ENCODE measurements around the gene TOPORS.

Gene TOPORS

DNA sequence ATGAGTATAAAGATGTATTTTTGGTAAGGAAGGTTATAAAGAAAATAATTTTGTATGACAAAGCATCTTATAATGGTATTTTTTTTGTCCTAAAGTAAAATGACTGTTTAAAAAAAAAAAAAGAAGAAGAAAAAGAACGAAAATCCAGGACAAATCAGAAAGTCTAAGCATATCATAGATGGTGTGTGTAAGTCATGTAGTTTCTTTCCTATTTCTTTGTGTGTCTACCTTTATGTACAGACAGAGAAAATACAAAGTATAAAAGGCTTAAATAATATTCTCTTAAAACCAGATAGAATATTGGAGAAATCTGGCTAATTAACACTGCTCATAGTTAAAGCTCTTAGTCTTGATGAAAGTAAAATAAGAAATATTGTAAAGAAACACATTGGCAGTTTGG, 34.1 kb downstream of the TOPORS start:
- Histone ChIP-seq H3K79me2 (ENCODE audit: insufficient read depth, low read length) (no peaks in the 10 kb centered on the region), H3K4me2 (ENCODE audit: low read depth, low read length, poor library complexity, severe bottlenecking) (no peak overlapping the region), H3K4me3 (ENCODE audit: insufficient read depth, low read length, poor library complexity, severe bottlenecking) (no peak overlapping the region), H2AFZ (ENCODE audit: low read depth, low read length, severe bottlenecking) (no peak overlapping the region), H3K9me3 (ENCODE audit: insufficient read depth, low read length) (peaks cover 26% of the 10 kb centered on the region; the same call in 1 of the 2 replicates), H3K9me2 (replicated peaks; ENCODE audit: insufficient read depth, low read length) (no peaks in the 10 kb centered on the region), H4K20me1 (ENCODE audit: low read depth, low read length) (no peaks in the 10 kb centered on the region), H3K9ac (ENCODE audit: low read length) (no peak overlapping the region), H3K27me3 (ENCODE audit: low read length) (no peaks in the 10 kb centered on the region), H3K36me3 (ENCODE audit: low read length) (peaks cover 12% of the 10 kb centered on the region; the same call in 1 of the 2 replicates), H3K27ac (ENCODE audit: low read depth, low read length) (no peak overlapping the region), H3F3A (ENCODE audit: insufficient read depth) (no peaks in the 10 kb centered on the region)
- TF ChIP-seq, protein P1, sequence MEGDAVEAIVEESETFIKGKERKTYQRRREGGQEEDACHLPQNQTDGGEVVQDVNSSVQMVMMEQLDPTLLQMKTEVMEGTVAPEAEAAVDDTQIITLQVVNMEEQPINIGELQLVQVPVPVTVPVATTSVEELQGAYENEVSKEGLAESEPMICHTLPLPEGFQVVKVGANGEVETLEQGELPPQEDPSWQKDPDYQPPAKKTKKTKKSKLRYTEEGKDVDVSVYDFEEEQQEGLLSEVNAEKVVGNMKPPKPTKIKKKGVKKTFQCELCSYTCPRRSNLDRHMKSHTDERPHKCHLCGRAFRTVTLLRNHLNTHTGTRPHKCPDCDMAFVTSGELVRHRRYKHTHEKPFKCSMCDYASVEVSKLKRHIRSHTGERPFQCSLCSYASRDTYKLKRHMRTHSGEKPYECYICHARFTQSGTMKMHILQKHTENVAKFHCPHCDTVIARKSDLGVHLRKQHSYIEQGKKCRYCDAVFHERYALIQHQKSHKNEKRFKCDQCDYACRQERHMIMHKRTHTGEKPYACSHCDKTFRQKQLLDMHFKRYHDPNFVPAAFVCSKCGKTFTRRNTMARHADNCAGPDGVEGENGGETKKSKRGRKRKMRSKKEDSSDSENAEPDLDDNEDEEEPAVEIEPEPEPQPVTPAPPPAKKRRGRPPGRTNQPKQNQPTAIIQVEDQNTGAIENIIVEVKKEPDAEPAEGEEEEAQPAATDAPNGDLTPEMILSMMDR (IDR thresholded peaks at IDR 0.05; ENCODE audit: insufficient read depth, low read length, poor library complexity, severe bottlenecking): no peak
- TF ChIP-seq EZH2phosphoT487 (conservative IDR thresholded peaks at IDR 0.05; ENCODE audit: low read length): no peak

DNA sequence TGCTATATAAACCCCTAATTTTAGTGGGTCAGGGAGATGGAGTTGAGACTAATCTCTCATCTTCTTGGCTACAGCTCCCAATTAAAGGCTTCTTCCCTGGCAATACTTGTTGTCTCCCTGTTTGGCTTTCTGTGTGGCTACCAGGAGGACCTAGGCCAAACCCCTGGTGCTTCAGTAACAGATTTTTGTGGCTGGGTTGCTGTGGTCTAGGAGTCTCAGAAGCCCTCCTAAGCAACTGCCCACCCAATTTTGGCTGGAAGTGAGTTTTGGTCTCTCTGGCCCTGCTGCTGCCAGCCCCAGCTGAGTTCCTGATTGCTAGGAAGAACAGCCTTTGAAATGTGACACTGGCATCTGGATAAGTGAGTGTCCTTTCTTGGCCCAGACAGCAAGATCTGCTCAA, 36.1 kb downstream of the TOPORS start:
- Histone ChIP-seq H3K27me3 (ENCODE audit: low read length) (no peaks in the 10 kb centered on the region), H3K9me3 (ENCODE audit: insufficient read depth, low read length) (peaks cover 23% of the 10 kb centered on the region; the same call in 1 of the 2 replicates), H3K4me3 (ENCODE audit: insufficient read depth, low read length, poor library complexity, severe bottlenecking) (no peak overlapping the region), H3F3A (ENCODE audit: insufficient read depth) (no peaks in the 10 kb centered on the region), H3K9me2 (replicated peaks; ENCODE audit: insufficient read depth, low read length) (no peaks in the 10 kb centered on the region), H2AFZ (ENCODE audit: low read depth, low read length, severe bottlenecking) (no peak overlapping the region), H4K20me1 (ENCODE audit: low read depth, low read length) (no peaks in the 10 kb centered on the region), H3K4me2 (ENCODE audit: low read depth, low read length, poor library complexity, severe bottlenecking) (no peak overlapping the region), H3K9ac (ENCODE audit: low read length) (no peak overlapping the region), H3K79me2 (ENCODE audit: insufficient read depth, low read length) (no peaks in the 10 kb centered on the region), H3K36me3 (ENCODE audit: low read length) (peaks cover 5% of the 10 kb centered on the region; the same call in 1 of the 2 replicates), H3K27ac (ENCODE audit: low read depth, low read length) (no peak overlapping the region)
- TF ChIP-seq, protein P1 (IDR thresholded peaks at IDR 0.05; ENCODE audit: insufficient read depth, low read length, poor library complexity, severe bottlenecking): no peak
- TF ChIP-seq EZH2phosphoT487 (conservative IDR thresholded peaks at IDR 0.05; ENCODE audit: low read length): no peak

DNA sequence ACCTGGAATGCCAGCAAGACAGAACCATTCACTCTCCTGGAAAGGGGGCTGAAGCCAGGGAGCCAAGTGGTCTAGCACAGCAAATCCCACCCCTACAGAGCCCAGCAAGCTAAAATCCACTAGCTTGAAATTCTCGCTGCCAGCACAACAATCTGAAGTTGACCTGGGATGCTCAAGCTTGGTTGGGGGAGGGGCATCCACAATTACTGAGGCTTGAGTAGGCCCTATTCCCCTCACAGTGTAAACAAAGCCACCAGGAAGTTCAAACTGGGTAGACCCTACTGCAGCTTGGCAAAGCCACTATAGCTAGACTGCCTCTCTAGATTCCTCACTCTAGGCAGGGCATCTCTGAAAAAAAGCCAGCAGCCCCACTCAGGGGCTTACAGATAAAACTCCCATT, 43.7 kb downstream of the TOPORS start:
- H3F3A ChIP-seq (ENCODE audit: insufficient read depth): no peaks in the 10 kb centered on the region
- no peak overlapping the region for H3K9ac ChIP-seq (ENCODE audit: low read length)
- H4K20me1 ChIP-seq (ENCODE audit: low read depth, low read length): no peaks in the 10 kb centered on the region
- H3K27ac ChIP-seq (ENCODE audit: low read depth, low read length): no peak overlapping the region
- no peaks in the 10 kb centered on the region for H3K9me3 ChIP-seq (ENCODE audit: insufficient read depth, low read length)
- H3K27me3 ChIP-seq (ENCODE audit: low read length): no peaks in the 10 kb centered on the region
- no peaks in the 10 kb centered on the region for H3K9me2 ChIP-seq (replicated peaks; ENCODE audit: insufficient read depth, low read length)
- no peak overlapping the region for H3K4me3 ChIP-seq (ENCODE audit: insufficient read depth, low read length, poor library complexity, severe bottlenecking)
- no peak overlapping the region for H3K4me2 ChIP-seq (ENCODE audit: low read depth, low read length, poor library complexity, severe bottlenecking)
- no peak for TF ChIP-seq EZH2phosphoT487 (conservative IDR thresholded peaks at IDR 0.05; ENCODE audit: low read length)
- TF ChIP-seq, protein P1 (IDR thresholded peaks at IDR 0.05; ENCODE audit: insufficient read depth, low read length, poor library complexity, severe bottlenecking): no peak
- H2AFZ ChIP-seq (ENCODE audit: low read depth, low read length, severe bottlenecking): no peak overlapping the region
- no peaks in the 10 kb centered on the region for H3K79me2 ChIP-seq (ENCODE audit: insufficient read depth, low read length)
- no peaks in the 10 kb centered on the region for H3K36me3 ChIP-seq (ENCODE audit: low read length)
